CD4-positive, alpha-beta T cell (primary cell): ENCODE measurements around the gene PAGE2. TPM values are rescaled to one million over a fixed set of nuclear protein-coding genes. Genes with fewer than 3 reads are reported as not detected.

Experiments used
- ATAC-seq: fragments of 200-7000 bp; cut with Tn5 transposase; one replicate; pipeline ENCODE4 v1.10.0; 2022; ENCODE audit warnings: mild to moderate bottlenecking; ENCODE audit not compliant: poor library complexity
- CTCF ChIA-PET: fragments of 350-600 bp; sonication (Branson Sonifier 250); formaldehyde crosslinking; loops from one replicate; lab custom pipeline; 2021; ENCODE audit warnings: antibody characterized with exemption, inconsistent platforms; lab: Charles Lee
- POLR2A ChIA-PET: fragments of 350-600 bp; sonication (Branson Sonifier 250); formaldehyde crosslinking; loops from one replicate; lab custom pipeline; 2021; ENCODE audit warnings: antibody characterized with exemption, inconsistent platforms; lab: Charles Lee
- DNase-seq, 14 experiments: peaks; one replicate each; pipeline ENCODE4 v3.0.0-alpha.2; 2013 to 2020; ENCODE audit warnings: mixed read lengths in 2 of 14
- H3K27ac ChIP-seq, 2 donors: one replicate each; pipeline versions ENCODE4 v1.5.1 to v1.7.0; 2013; ENCODE audit warnings: low read length in 2 of 2, low read depth in 1 of 2, mild to moderate bottlenecking in 1 of 2
- H3K27me3 ChIP-seq, 2 experiments: 1 replicate in 1 of 2; 2 replicates in 1 of 2; pipeline versions ENCODE4 v1.6.1 to v1.7.0; 2013; ENCODE audit warnings: low read length in 2 of 2, control low read depth in 1 of 2, mild to moderate bottlenecking in 1 of 2, moderate library complexity in 1 of 2; ENCODE audit not compliant: insufficient read depth in 2 of 2, control insufficient read depth in 1 of 2
- H3K36me3 ChIP-seq: one replicate; pipeline ENCODE4 v1.6.1; 2013; ENCODE audit warnings: low read length, control low read depth; ENCODE audit not compliant: insufficient read depth
- H3K4me1 ChIP-seq: one replicate; pipeline ENCODE4 v1.6.1; 2013; ENCODE audit warnings: low read length, control low read depth; ENCODE audit not compliant: insufficient read depth
- H3K4me3 ChIP-seq: one replicate; pipeline ENCODE4 v1.5.1; 2013; ENCODE audit warnings: mild to moderate bottlenecking, low read length, moderate library complexity
- H3K9me3 ChIP-seq, 2 experiments: 1 replicate in 1 of 2; 2 replicates in 1 of 2; pipeline versions ENCODE4 v1.6.1 to v1.7.0; 2013; ENCODE audit warnings: low read length in 2 of 2, mild to moderate bottlenecking in 2 of 2, control low read depth in 1 of 2, moderate library complexity in 1 of 2; ENCODE audit not compliant: control insufficient read depth in 1 of 2, insufficient read depth in 1 of 2
- H3K27ac Mint-ChIP-seq: one replicate; pipeline ENCODE4 v1.8.0; 2020; ENCODE audit warnings: mixed read lengths
- H3K27me3 Mint-ChIP-seq: one replicate; pipeline ENCODE4 v1.8.0; 2021; ENCODE audit warnings: mixed read lengths
- H3K36me3 Mint-ChIP-seq: one replicate; pipeline ENCODE4 v1.8.0; 2021; ENCODE audit warnings: low read depth, mixed read lengths
- H3K4me1 Mint-ChIP-seq: one replicate; pipeline ENCODE4 v1.8.0; 2021; ENCODE audit warnings: low read depth, mixed read lengths
- H3K4me3 Mint-ChIP-seq: one replicate; pipeline ENCODE4 v1.8.0; 2020; ENCODE audit warnings: mild to moderate bottlenecking, mixed read lengths
- H3K9me3 Mint-ChIP-seq: one replicate; pipeline ENCODE4 v1.8.0; 2020; ENCODE audit warnings: mixed read lengths
- intact Hi-C, 2 experiments: fragments of 100-400 bp; cut with DNase I in 1 of 2; cut with micrococcal nuclease in 1 of 2; formaldehyde crosslinking; loops; one replicate each; pipeline versions ENCODE4 v1.15.1 to v1.9.0; 2023 to 2025; cut with DNase I, micrococcal nuclease
- total RNA-seq, 174 experiments: library from RNA in 2 of 174; stranded (reverse) in 2 of 174; gene quantifications; one replicate each; pipeline ENCODE4 v1.2.3 and lab custom pipeline; 2021 to 2026
- TF ChIP-seq, protein P1 (sequence below): fragments of 200-600 bp; IDR thresholded peaks from one replicate; pipeline ENCODE4 v1.8.0; 2022; ENCODE audit warnings: antibody characterized with exemption, mild to moderate bottlenecking

PAGE2 gene
- total RNA-seq, 2 experiments from 2014 or later: not detected

DNA sequence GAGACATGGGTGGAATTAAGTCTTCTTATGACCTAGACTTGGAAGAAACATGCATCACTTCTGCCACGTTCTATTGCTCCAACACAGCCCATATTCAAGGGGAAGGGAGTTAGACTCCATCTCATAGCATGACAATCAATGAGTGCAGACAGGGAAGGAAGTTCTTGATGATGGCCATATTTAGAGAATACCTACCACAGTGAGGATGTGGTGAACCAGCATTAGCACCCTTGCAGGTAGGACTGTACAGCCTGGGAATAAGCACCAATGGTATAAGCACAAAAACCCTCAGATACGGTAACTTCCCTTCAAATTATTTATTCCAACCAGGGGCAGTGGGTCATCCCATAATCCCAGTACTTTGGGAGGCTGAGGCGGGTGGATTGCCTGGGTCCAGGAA, 29.8 kb downstream of the PAGE2 start:
- Mint-ChIP-seq H3K36me3 (no peaks in the 10 kb centered on the region), H3K9me3 (no peaks in the 10 kb centered on the region), H3K4me3 (peak overlapping the region; percentile 25), H3K4me1 (peaks cover 21% of the 10 kb centered on the region), H3K27me3 (no peaks in the 10 kb centered on the region), H3K27ac (no peak overlapping the region)
- TF ChIP-seq, protein P1, sequence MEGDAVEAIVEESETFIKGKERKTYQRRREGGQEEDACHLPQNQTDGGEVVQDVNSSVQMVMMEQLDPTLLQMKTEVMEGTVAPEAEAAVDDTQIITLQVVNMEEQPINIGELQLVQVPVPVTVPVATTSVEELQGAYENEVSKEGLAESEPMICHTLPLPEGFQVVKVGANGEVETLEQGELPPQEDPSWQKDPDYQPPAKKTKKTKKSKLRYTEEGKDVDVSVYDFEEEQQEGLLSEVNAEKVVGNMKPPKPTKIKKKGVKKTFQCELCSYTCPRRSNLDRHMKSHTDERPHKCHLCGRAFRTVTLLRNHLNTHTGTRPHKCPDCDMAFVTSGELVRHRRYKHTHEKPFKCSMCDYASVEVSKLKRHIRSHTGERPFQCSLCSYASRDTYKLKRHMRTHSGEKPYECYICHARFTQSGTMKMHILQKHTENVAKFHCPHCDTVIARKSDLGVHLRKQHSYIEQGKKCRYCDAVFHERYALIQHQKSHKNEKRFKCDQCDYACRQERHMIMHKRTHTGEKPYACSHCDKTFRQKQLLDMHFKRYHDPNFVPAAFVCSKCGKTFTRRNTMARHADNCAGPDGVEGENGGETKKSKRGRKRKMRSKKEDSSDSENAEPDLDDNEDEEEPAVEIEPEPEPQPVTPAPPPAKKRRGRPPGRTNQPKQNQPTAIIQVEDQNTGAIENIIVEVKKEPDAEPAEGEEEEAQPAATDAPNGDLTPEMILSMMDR: no peak
- Histone ChIP-seq H3K4me3 (no peak overlapping the region), H3K9me3 (no peaks in the 10 kb centered on the region), H3K27ac (no peak overlapping the region), H3K27me3 (peaks cover 0 to 5% of the 10 kb centered on the region in 2 experiments), H3K4me1 (peaks cover 12% of the 10 kb centered on the region), H3K36me3 (no peaks in the 10 kb centered on the region)
- DNase-seq (peak in 4 of 14 experiments; percentile 4 to 63 (median 12)), ATAC-seq (peak; percentile 62)
- ChIA-PET POLR2A (no interaction called here), CTCF (no interaction called here)
- intact Hi-C loops: no loop called here

DNA sequence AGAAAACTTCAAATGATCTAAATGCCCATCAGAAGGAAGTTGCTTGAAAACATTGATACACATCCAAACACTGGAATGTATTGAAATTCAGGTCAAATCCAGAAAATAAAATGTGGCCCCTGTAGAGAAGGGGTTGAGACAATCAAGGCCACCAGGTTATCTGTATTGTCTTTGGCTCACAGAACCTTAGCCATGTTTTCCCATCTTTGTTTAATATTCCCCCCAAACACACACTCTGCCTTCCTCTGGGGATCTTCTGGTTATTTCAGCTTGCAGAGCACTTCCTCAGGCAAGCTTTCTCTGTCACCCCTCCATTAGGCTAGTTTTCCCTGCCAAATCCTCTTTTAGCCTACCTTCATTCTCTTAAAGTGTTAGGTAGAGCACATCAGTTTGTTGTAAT, 30.5 kb downstream of the PAGE2 start:
- TF ChIP-seq, protein P1: no peak

DNA sequence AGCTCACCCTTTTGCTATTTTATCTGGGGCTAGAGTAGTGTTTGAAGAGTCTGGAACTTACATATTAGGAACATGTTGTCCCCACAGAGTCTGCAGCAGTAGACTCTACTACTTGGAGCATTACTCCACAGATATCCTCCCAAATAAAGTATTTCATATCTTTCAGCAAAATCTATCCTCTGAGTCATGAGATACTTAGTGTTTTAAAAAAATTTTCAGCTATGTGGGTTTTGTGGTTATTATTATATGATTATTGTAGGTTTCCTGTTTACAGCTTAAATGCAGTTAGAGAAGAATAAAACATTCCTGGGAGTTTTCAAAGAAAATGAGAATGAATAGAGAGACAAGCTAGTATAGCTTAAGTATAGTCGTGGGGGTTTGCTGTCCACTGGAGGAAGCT, 30.9 kb downstream of the PAGE2 start:
- Mint-ChIP-seq H3K9me3 (no peaks in the 10 kb centered on the region), H3K36me3 (no peaks in the 10 kb centered on the region), H3K27ac (peak overlapping the region; percentile 38), H3K4me3 (no peak overlapping the region), H3K27me3 (no peaks in the 10 kb centered on the region), H3K4me1 (peaks cover 21% of the 10 kb centered on the region)
- ATAC-seq: peak; percentile 24
- no peak overlapping the region for H3K27ac ChIP-seq
- ChIA-PET CTCF (no interaction called here), POLR2A (interaction anchor here (1.2 kb wide), 1 partner anchor 119 kb away, joined by 4 read pairs; the partner anchor contains the start of gene APEX2)
- TF ChIP-seq, protein P1: no peak
- no peaks in the 10 kb centered on the region for H3K9me3 ChIP-seq
- no peaks in the 10 kb centered on the region for H3K36me3 ChIP-seq
- peak in 1 of 14 experiments; percentile 13 for DNase-seq
- no peak overlapping the region for H3K4me3 ChIP-seq
- peaks cover 0 to 5% of the 10 kb centered on the region in 2 experiments for H3K27me3 ChIP-seq
- intact Hi-C loops: no loop called here
- peaks cover 12% of the 10 kb centered on the region for H3K4me1 ChIP-seq

More for the DNA sequence above, 30.5 kb downstream of the PAGE2 start:
- intact Hi-C loops: no loop called here
- no peak overlapping the region for H3K4me3 ChIP-seq
- no peaks in the 10 kb centered on the region for H3K9me3 Mint-ChIP-seq
- no peaks in the 10 kb centered on the region for H3K36me3 ChIP-seq
- no peak for DNase-seq
- no peak overlapping the region for H3K27ac ChIP-seq
- no peaks in the 10 kb centered on the region for H3K9me3 ChIP-seq
- peaks cover 12% of the 10 kb centered on the region for H3K4me1 ChIP-seq
- H3K4me3 Mint-ChIP-seq: no peak overlapping the region
- peak overlapping the region; percentile 38 for H3K27ac Mint-ChIP-seq
- ATAC-seq: no peak
- H3K27me3 ChIP-seq: peaks cover 0 to 5% of the 10 kb centered on the region in 2 experiments
- no peaks in the 10 kb centered on the region for H3K36me3 Mint-ChIP-seq
- CTCF ChIA-PET: no interaction called here
- POLR2A ChIA-PET: interaction anchor here (1.2 kb wide), 1 partner anchor 119 kb away, joined by 4 read pairs; the partner anchor contains the start of gene APEX2
- peaks cover 21% of the 10 kb centered on the region for H3K4me1 Mint-ChIP-seq
- no peaks in the 10 kb centered on the region for H3K27me3 Mint-ChIP-seq
